ENCODE measurements around the gene OPN4. TPM values are rescaled to one million over a fixed set of nuclear protein-coding genes. Genes with fewer than 3 reads are reported as not detected.

The OPN4 gene
- total and polyA plus RNA-seq, 2 of the 8 experiments (the other 6 are each of a cell fraction or from before 2014, with no cell fraction given), result not detected

DNA sequence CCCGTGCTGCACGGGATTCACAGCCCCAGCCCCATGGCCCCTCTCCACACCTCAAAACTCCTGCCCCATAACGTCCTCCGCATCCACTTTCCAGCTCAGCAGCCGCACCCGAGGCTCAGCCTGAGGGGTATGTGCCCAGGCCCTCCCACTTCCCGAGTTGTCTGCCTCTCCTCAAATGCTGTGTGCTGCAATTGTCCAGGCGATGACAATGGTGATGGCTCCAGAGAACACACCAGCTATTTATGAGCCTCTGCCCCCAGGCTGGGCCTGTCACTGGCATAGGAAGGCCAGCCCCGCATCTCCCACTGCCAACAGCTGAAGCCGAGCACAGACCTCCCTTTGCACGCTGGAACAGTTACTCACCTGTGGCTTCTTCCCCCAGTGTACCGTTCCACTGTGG, 11.5 kb downstream of the OPN4 start:
- H3K18ac ChIP-seq (ENCODE audit: extremely low read depth, low read length), result no peak overlapping the region
- H3K14ac ChIP-seq (ENCODE audit: insufficient read length), result no peak overlapping the region
- no peak overlapping the region for H3K4ac ChIP-seq (replicated peaks; ENCODE audit: insufficient read length, low read depth, low read length)
- no peaks in the 10 kb centered on the region for H3K79me1 ChIP-seq (ENCODE audit: low read depth, low read length)
- H3K9ac ChIP-seq (replicated peaks in 1 of 4; ENCODE audit: extremely low read depth in 1 of 4, low read depth in 3 of 4, low read length in 3 of 4), result no peak overlapping the region
- H4K20me1 ChIP-seq (replicated peaks in 1 of 2; ENCODE audit: control insufficient read depth in 1 of 2, insufficient read depth in 2 of 2, low read length in 2 of 2), result no peaks in the 10 kb centered on the region
- H2AFZ ChIP-seq (ENCODE audit: low read length), result no peak overlapping the region
- no peaks in the 10 kb centered on the region for H3K23me2 ChIP-seq (ENCODE audit: low read depth, low read length)
- H3K27ac ChIP-seq (ENCODE audit: low read depth, low read length), result no peak overlapping the region
- no peak overlapping the region for H2AK5ac ChIP-seq (ENCODE audit: low read depth, low read length)
- 0 out of 2 replicates have a peak overlapping the region, but pooled peaks have one; percentile 18 for H2BK15ac ChIP-seq (ENCODE audit: low read length)
- no peak overlapping the region for H3K23ac ChIP-seq (ENCODE audit: insufficient read length)
- no peak for FAIRE-seq
- no peak overlapping the region for H2BK120ac ChIP-seq (replicated peaks; ENCODE audit: low read depth, low read length)
- H3K4me2 ChIP-seq (ENCODE audit: insufficient read depth in 1 of 2, low read depth in 2 of 2, low read length in 2 of 2), result no peak overlapping the region
- H4K91ac ChIP-seq (replicated peaks; ENCODE audit: insufficient read length, low read length), result peak overlapping the region; percentile 41
- no peak overlapping the region for H2BK5ac ChIP-seq (ENCODE audit: low read depth, low read length)
- H4K5ac ChIP-seq (ENCODE audit: insufficient read length, low read depth, low read length), result no peak overlapping the region
- no peaks in the 10 kb centered on the region for H3K79me2 ChIP-seq (ENCODE audit: control insufficient read depth in 1 of 2, insufficient read depth in 2 of 2, low read length in 2 of 2)
- no peak overlapping the region for H4K8ac ChIP-seq (ENCODE audit: extremely low read depth, insufficient read depth, low read length)
- no peak for DNase-seq (ENCODE audit: low read depth in 1 of 2, low spot score in 2 of 2)
- POLR2A ChIA-PET (ENCODE audit: partially characterized antibody), result interaction anchor here (0.5 to 1.0 kb wide), 2 partner anchors 8 to 161 kb away, joined by 3 to 4 read pairs; no protein-coding TSS in a partner anchor
- CTCF ChIA-PET (ENCODE audit: partially characterized antibody), result interaction anchor here (1.1 to 13.4 kb wide), 8 partner anchors 13 to 272 kb away, joined by 3 to 105 read pairs (median 4); no protein-coding TSS in a partner anchor
- no peaks in the 10 kb centered on the region for H3K9me3 ChIP-seq (ENCODE audit: insufficient read depth in 2 of 2, low read depth in 1 of 2, low read length in 1 of 2)
- no peak overlapping the region; the same call in 1 of the 2 replicates for H2BK12ac ChIP-seq (ENCODE audit: low read depth, low read length)
- 88% methylated on average over 12 of the region's 12 CpGs; no CpG with 5 or more reads in 1 of the 2 experiments for WGBS, 2 experiments (ENCODE audit: extremely low coverage in 1 of 2, insufficient coverage in 1 of 2, insufficient read length in 1 of 2, insufficient replicate concordance in 2 of 2, low coverage in 1 of 2, low lambda C conversion rate in 2 of 2, missing lambda C conversion rate in 1 of 2)
- no peaks in the 10 kb centered on the region for H3K36me3 ChIP-seq (ENCODE audit: control insufficient read depth in 2 of 4, insufficient read depth in 4 of 4, low read length in 3 of 4)
- H3K4me1 ChIP-seq (replicated peaks in 1 of 4; ENCODE audit: control insufficient read depth in 3 of 4, insufficient read depth in 4 of 4, low read length in 3 of 4), result peaks cover 0 to 12% (median 6%) of the 10 kb centered on the region in 4 experiments; a peak in 6 of 7 replicates
- H2BK20ac ChIP-seq (ENCODE audit: low read length), result no peak overlapping the region
- no peaks in the 10 kb centered on the region for H3K27me3 ChIP-seq (replicated peaks in 1 of 4; ENCODE audit: control insufficient read depth in 3 of 4, extremely low read depth in 1 of 4, insufficient read depth in 3 of 4, low read length in 3 of 4)
- no peak overlapping the region for H3K4me3 ChIP-seq (ENCODE audit: extremely low read depth in 1 of 4, insufficient read depth in 2 of 4, low read depth in 3 of 4, low read length in 4 of 4)
- H3K56ac ChIP-seq (replicated peaks; ENCODE audit: insufficient read length, low read depth, low read length), result no peak overlapping the region
- TF ChIP-seq ASH2L (IDR thresholded peaks at IDR 0.05; ENCODE audit: low read length) (no peak), JUN (IDR thresholded peaks at IDR 0.05; ENCODE audit: low read depth, low read length) (no peak), USF2 (IDR thresholded peaks at IDR 0.05; ENCODE audit: low read length) (no peak), HDAC2 (IDR thresholded peaks at IDR 0.05; ENCODE audit: borderline replicate concordance in 1 of 2, low read depth in 2 of 2, low read length in 2 of 2) (no peak), NRF1 (IDR thresholded peaks at IDR 0.05; ENCODE audit: low read depth, low read length) (no peak), POLR2A (IDR thresholded peaks at IDR 0.05; ENCODE audit: control extremely low read depth in 1 of 2, low read depth in 2 of 2, low read length in 2 of 2) (no peak), KDM1A (IDR thresholded peaks at IDR 0.05; ENCODE audit: borderline replicate concordance, low read length) (no peak), POU5F1 (IDR thresholded peaks at IDR 0.05; ENCODE audit: low read depth, low read length) (no peak), NANOG (IDR thresholded peaks at IDR 0.05; ENCODE audit: insufficient read depth, low read depth, low read length, poor library complexity, severe bottlenecking) (no peak), ZNF274 (IDR thresholded peaks at IDR 0.05; ENCODE audit: borderline replicate concordance, extremely low read depth, low read length) (no peak), JUND (IDR thresholded peaks at IDR 0.05; ENCODE audit: low read length) (no peak), KDM5A (IDR thresholded peaks at IDR 0.05; ENCODE audit: low read length) (no peak), GABPA (IDR thresholded peaks at IDR 0.05; ENCODE audit: borderline replicate concordance, insufficient read depth, low read length) (no peak)

Data from H1 (cell line).